HCT116 (cell line): ENCODE results near the gene LINC00237.

Experiments used
- CTCF ChIP-seq, 3 experiments: fragments of 200-600 bp in 1 of 3; sonication (generic) in 1 of 3; IDR thresholded peaks in 2 of 3; conservative IDR thresholded peaks in 1 of 3; 2 replicates each; pipeline ENCODE4 v1.5.1; 2012 to 2017; ENCODE audit warnings: low read depth in 2 of 3, low read length in 2 of 3, antibody characterized with exemption in 1 of 3, borderline replicate concordance in 1 of 3, control low read depth in 1 of 3, mild to moderate bottlenecking in 1 of 3, mixed read lengths in 1 of 3, mixed run types in 1 of 3, moderate library complexity in 1 of 3; ENCODE audit not compliant: insufficient read depth in 1 of 3
- EGR1 ChIP-seq: IDR thresholded peaks from 2 replicates; pipeline ENCODE4 v1.6.1; 2012; ENCODE audit warnings: low read depth
- EZH2phosphoT487 ChIP-seq: fragments of 200-600 bp; IDR thresholded peaks from 2 replicates; pipeline ENCODE4 v1.6.1; 2018; ENCODE audit warnings: antibody characterized with exemption, borderline replicate concordance
- MAX ChIP-seq: IDR thresholded peaks from 2 replicates; pipeline ENCODE4 v1.6.1; 2012
- POLR2A ChIP-seq: IDR thresholded peaks from 2 replicates; pipeline ENCODE4 v1.7.0; 2011; ENCODE audit warnings: borderline replicate concordance; ENCODE audit not compliant: insufficient read depth, insufficient read length; ENCODE audit errors: extremely low read depth
- POLR2AphosphoS5 ChIP-seq: IDR thresholded peaks from 2 replicates; pipeline ENCODE4 v1.6.1; 2011; ENCODE audit warnings: mild to moderate bottlenecking, low read depth, low read length, moderate library complexity
- RAD21 ChIP-seq: IDR thresholded peaks from 2 replicates; pipeline ENCODE4 v1.6.1; 2012; ENCODE audit warnings: low read depth, mild to moderate bottlenecking
- REST ChIP-seq: IDR thresholded peaks from 2 replicates; pipeline ENCODE4 v1.6.1; 2012; ENCODE audit warnings: low read depth
- TCF7L2 ChIP-seq: IDR thresholded peaks from 2 replicates; pipeline ENCODE4 v1.7.0; 2011; ENCODE audit warnings: borderline replicate concordance, inconsistent platforms; ENCODE audit not compliant: insufficient read depth, insufficient read length; ENCODE audit errors: extremely low read depth

GRCh38 chr20:21111416-21111815 is 5.3 kb upstream of the LINC00237 start:
- TF ChIP-seq CTCF (IDR thresholded peaks at IDR 0.05 in 2 of 3, conservative IDR thresholded peaks at IDR 0.05 in 1 of 3; ENCODE audit: borderline replicate concordance in 1 of 3, insufficient read depth in 1 of 3, low read depth in 2 of 3, low read length in 2 of 3) (no peak), MAX (no peak), EZH2phosphoT487 (no peak), RAD21 (no peak), REST (no peak), TCF7L2 (no peak), POLR2A (no peak), EGR1 (no peak), POLR2AphosphoS5 (no peak)
